HuH-7 (cell line): ENCODE data around the gene CNTLN.
"Not testable (repeated sequence)": the region's sequence is repeated elsewhere in the genome, so short reads cannot be mapped to it uniquely, and the experiment has no call there.

Experiments used
- DNase-seq: peaks from one replicate; pipeline ENCODE4 v3.0.0; 2011; ENCODE audit warnings: low spot score

CNTLN gene

DNA sequence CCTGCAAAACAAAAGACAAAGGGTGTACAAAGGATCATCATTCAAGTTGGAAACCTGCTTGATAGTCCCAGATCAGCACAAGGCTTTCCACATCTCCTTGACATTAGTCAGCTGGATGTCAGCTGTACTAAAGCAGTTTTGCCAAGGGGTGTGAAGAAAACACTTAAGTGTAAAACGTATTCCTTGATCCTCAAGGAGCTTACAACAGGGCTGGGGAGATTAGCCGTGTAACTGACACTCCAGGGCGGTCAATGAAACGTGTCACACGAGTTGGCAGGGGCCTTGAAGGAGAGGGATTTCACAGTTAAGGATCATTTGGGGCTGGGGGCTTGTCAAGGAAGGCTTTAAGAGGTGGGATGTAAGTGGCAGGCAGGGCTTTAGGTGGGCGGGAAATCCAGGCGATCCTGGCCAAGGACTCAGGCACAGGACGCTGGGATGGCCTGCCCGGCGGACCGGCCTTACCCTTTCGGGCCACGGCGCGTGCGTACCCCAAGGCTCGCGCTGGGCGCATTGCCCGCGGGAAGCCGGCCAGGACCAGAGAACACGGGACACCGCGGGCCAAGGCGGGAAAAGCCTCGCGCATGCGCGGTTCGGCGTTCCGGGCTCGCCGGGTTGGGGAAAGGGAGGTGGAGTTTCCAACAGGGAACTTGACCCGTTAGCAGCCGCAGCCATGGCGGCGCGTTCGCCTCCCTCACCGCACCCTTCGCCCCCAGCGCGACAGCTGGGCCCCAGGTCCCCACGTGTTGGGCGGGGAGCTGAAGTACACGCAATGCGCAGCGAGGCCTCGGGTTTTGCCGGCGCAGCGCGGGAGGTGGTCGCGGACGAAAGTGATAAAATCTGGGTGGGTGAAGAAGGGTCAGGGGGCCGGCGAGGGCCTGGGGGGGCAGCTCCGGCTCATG lies at the start of gene CNTLN:
Gene CNTLN, plus strand, starts transcription at position 645 of the 899 bp plus-strand sequence. Its CDS starts 26 bp downstream, at position 671.
- DNase-seq = peak; percentile 83

GRCh38 chr9:17088566-17088965 lies 46.3 kb upstream of the CNTLN start:
- no peak for DNase-seq

DNA sequence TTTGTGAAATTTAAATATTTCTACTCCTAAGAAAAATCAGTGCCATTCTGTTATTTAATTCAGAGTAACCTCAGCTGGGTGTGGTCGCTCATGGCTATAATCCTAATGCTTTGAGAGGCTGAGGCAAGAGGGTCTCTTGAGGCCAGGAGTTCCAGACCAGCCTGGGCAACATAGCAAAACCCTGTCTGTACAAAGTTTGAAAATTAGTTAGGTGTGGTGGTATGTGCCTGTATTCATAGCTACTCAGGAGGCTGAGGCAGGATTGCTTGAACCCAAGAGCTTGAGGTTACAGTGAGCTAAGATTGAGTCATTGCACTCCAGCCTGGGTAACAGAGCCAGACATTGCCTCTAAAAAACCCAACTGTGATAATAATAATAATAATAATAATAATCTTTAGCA lies 44.8 kb upstream of the CNTLN start:
- DNase-seq = no peak

GRCh38 chr9:17116400-17116837 lies 18.4 kb upstream of the CNTLN start:
- peak; percentile 18 for DNase-seq

- DNase-seq = no peak
These were observed 17.5 kb upstream of the CNTLN start for GRCh38 chr9:17117372-17117771.

DNA sequence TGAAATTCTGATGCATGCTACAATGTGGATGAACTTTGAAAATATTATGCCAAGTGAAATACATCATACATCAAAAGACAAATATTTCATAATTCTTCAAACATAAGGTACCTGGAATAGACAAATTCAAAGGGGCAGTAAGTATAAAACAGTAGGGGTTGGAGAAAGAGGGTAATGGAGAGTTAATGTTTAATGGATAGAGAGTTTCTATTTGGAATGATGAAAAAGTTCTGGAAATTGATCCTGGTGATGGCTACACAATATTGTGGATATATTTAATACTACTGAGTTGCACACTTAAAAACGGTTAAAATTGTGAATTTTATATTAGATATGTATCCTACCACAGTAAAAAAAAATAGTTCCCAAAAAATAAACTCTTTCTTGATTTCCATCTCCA lies 14.6 kb upstream of the CNTLN start:
- DNase-seq = no peak

DNA sequence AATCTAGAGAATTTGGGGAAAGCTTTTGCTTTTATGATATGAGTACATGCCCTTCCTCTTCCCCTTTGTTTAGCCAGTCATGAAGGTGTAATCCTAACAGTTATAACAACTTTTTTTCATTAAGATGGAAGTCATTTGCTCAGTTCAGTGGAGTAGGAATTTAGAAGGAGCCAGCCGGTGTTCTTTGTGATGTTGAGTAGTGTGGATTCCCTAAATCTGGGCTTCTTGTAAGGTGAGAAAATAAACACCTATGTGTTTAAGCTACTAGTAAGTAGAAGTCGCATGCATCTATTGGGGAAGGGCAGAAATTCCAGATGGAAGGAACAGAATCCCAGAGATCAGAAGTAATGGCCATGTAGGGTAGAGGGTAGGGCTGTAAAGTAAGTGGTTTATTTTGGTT lies 13.6 kb upstream of the CNTLN start:
- DNase-seq = no peak

- DNase-seq = no peak
These were observed 4.5 kb upstream of the CNTLN start for GRCh38 chr9:17130291-17130690.

GRCh38 chr9:17130725-17131124 lies 4.1 kb upstream of the CNTLN start:
- no peak for DNase-seq

DNA sequence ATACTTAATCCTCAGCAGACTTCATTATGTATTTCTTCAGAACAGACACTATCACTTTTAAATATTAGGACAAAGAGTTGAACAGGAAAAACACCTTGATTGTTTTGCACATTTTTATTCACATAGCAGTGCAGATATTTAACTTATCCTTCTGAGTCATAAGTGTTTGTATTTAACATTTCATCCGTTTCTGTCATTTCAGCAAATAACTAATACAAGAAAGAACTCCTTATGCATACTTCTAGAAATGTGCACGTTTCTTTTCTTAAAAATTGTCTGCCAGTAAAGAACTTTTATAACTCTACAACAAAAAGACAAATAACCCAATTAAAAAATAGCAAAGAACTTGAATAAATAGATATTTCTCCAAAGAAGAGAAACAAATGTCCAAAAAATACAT lies 3.3 kb upstream of the CNTLN start:
- DNase-seq = no peak

DNA sequence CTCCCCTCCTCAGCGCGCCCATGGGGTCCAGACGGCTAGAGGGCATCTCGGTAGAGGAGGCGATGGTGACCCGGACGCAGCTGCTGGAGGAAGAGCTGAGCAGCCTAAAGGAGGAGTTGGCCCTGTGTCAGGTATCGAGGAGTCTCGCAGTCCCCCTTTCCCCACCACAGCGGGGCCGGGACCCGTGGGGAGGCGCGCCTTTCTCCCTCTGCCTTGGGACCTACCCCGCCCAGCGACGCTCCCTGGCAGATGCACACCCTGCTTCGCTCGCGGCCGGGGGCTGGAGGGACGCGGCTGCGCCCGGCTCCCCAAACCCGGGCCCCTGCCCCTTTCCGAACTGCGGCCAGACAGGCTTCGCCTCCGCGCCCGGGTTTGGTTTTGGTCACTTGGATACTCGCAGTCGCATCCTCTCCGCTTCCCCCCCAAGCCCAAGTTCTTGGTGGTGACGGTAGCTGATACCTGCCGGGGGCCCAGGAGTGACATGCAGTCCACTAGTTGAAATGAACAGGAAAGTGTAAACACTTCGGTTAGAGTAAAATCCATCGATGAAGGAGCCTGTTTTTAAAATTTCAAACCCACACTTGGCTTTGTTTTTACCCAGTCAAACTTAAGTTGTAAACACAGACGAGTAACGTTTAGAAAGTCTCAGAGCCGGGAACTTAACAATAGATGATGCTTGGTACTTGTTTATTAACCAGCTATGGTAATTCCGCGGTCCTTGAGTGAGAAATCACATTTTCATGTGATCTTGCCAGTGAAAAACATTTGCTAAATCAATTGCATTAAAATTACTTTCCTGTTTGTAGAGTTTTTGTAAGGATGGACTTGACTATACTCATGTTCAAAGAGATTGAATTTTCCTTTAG lies 688 bp downstream of the CNTLN start:
- DNase-seq = peak; percentile 32

GRCh38 chr9:17137566-17137965 lies 2.7 kb downstream of the CNTLN start:
- DNase-seq = no peak

DNA sequence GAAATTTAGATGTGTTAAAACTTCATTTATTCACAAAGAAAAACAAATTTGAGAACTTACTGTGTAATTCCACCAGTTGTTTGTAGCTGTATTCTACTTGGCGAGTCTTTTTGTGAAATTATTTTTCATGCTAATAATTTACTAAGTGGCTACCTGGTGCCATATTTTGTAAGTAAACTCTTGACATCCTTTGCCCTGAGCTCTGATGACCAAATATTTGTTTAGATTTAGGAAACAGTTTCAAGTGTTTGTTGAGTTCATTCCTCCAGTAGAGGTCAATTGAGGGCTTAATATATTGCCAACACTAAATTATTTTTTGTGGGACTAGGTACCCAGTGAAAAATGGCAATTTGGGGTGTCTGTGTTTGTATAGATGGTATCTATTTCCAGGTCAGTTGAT lies 3.7 kb downstream of the CNTLN start:
- peak; percentile 48 for DNase-seq

GRCh38 chr9:17140418-17140817 lies 5.6 kb downstream of the CNTLN start:
- DNase-seq = no peak

DNA sequence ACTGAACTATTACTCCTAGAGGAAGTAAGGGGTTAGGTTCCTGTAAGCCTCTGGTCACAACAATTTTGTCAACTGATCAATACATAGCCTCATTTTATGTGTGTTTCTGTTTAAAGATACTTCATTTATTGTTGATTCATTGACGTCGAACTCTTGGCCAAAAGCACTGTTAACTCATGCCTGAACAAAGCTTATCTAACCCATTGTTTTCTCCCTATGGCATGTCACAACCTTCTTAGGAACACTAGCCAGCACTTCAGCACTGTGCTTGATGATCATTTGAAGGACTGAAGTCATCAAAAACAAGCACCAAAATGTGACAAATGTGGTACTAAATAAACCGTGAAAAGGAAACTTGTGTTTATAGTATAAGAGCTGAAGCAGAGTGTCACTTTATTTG lies 13.5 kb downstream of the CNTLN start:
- DNase-seq = no peak

- no peak for DNase-seq
These were observed 24.6 kb downstream of the CNTLN start for GRCh38 chr9:17159469-17159868.

GRCh38 chr9:17160327-17160726 lies 25.5 kb downstream of the CNTLN start:
- no peak for DNase-seq

GRCh38 chr9:17165764-17166163 lies 30.9 kb downstream of the CNTLN start:
- DNase-seq = no peak

GRCh38 chr9:17166346-17166745 lies 31.5 kb downstream of the CNTLN start:
- no peak for DNase-seq

GRCh38 chr9:17171309-17172094 lies 36.7 kb downstream of the CNTLN start:
- peak; percentile 4 for DNase-seq

- DNase-seq = not testable (repeated sequence)
These were observed 42.7 kb downstream of the CNTLN start for GRCh38 chr9:17177496-17177895.

DNA sequence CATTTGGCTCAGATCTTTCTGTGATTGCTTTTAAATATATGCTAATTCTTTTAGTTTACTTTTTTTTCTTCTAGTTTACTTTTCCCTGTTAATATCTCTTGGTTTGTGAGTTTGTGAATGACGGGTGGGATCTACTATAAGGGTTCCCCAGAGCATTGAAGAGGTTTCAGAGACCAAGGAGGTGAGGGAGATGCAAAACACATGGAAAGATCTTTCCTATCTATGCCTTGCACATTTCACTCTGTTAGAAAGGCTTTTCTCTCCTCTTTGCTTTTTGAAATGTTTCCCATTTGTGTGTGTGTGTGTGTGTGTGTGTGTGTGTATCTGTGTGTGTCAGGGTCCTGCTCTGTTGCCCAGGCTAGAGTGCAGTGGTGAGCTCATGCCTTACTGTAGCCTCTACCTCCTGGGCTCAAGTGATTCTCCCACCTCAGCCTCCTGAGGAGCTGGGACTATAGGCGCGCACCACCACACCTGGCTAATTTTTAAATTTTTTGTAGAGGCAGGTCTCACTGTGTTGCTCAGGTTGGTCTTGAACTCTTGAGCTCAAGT lies 50.7 kb downstream of the CNTLN start:
- DNase-seq = no peak
